Muscle layer of duodenum (tissue), 2 donors: ENCODE data around the gene EPN1.

ENCODE experiments used
- H3K27ac ChIP-seq: one replicate; pipeline ENCODE4 v1.7.0; 2013; ENCODE audit warnings: mild to moderate bottlenecking, low read length
- H3K27me3 ChIP-seq: one replicate; pipeline ENCODE4 v1.7.0; 2013; ENCODE audit warnings: low read depth, mild to moderate bottlenecking, control low read depth, low read length
- H3K36me3 ChIP-seq, 2 donors: one replicate each; pipeline ENCODE4 v1.7.0; 2013; ENCODE audit warnings: low read length in 2 of 2, control low read depth in 1 of 2, mild to moderate bottlenecking in 1 of 2; ENCODE audit not compliant: insufficient read depth in 2 of 2, control insufficient read depth in 1 of 2
- H3K4me1 ChIP-seq, 2 donors: one replicate each; pipeline ENCODE4 v1.7.0; 2013; ENCODE audit warnings: low read length in 2 of 2, mild to moderate bottlenecking in 2 of 2, control low read depth in 1 of 2, moderate library complexity in 1 of 2; ENCODE audit not compliant: insufficient read depth in 2 of 2, control insufficient read depth in 1 of 2
- H3K4me3 ChIP-seq, 2 donors: one replicate each; pipeline ENCODE4 v1.7.0; 2013; ENCODE audit warnings: low read length in 2 of 2, low read depth in 1 of 2, mild to moderate bottlenecking in 1 of 2
- H3K9me3 ChIP-seq, 2 donors: one replicate each; pipeline ENCODE4 v1.7.0; 2013; ENCODE audit warnings: low read length in 2 of 2, control low read depth in 1 of 2, mild to moderate bottlenecking in 1 of 2; ENCODE audit not compliant: control insufficient read depth in 1 of 2
- donor health status: healthy.

Gene EPN1

GRCh38 chr19:55681131-55682092 is 6.4 kb downstream of the EPN1 start:
- H3K27me3 ChIP-seq: no peaks in the 10 kb centered on the region
- no peak overlapping the region for H3K27ac ChIP-seq
- H3K4me1 ChIP-seq: peaks cover 15 to 26% of the 10 kb centered on the region in 2 donors
- no peak overlapping the region for H3K4me3 ChIP-seq
- H3K9me3 ChIP-seq: no peaks in the 10 kb centered on the region
- H3K36me3 ChIP-seq: peaks cover 30 to 56% of the 10 kb centered on the region in 2 donors

DNA sequence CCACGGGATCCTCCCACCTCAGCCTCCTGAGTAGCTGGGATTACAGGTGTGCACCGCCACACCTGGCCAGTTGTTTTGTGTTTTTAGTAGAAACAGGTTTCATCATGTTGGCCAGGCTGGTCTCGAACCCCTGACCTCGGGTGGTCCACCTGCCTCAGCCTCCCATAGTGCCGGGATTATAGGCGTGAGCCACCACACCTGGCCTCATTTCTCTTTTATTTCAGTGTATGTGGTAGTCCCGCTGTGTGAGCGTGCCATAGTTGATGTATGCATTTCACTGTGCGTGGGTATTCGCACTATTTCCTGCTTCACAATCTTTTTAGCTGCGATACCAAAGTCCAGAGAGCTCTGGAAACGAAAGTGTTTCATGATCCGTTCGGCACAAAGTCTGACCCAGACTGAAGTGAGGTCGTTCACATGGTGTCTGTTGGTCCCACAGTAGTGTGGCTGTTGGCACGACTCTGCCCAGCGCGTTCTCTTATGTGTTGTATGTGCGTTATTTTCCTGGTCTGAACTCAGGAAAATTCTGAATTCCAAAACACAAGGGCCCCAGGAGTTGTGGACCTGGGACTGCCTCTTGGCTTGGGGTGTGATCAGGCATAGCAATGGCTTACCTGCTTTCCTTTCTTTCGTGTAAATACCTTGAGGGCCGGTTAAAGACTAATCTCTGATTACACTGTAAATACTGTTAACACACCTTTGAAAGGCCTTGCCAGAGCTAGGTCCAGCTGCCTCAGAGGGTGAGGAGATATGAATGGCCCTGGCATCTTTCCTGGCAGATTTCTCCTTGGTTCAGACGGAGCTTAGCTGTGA is 8.6 kb downstream of the EPN1 start:
- peaks cover 0 to 12% of the 10 kb centered on the region in 2 donors for H3K4me1 ChIP-seq
- no peak overlapping the region for H3K4me3 ChIP-seq
- peaks cover 24 to 55% of the 10 kb centered on the region in 2 donors for H3K36me3 ChIP-seq
- H3K27ac ChIP-seq: peak overlapping the region; percentile 60
- H3K27me3 ChIP-seq: no peaks in the 10 kb centered on the region
- no peaks in the 10 kb centered on the region for H3K9me3 ChIP-seq

GRCh38 chr19:55684946-55685681 is 10.1 kb downstream of the EPN1 start:
- Histone ChIP-seq H3K27ac (peak overlapping the region; percentile 60), H3K4me1 (peaks cover 0 to 5% of the 10 kb centered on the region in 2 donors)

DNA sequence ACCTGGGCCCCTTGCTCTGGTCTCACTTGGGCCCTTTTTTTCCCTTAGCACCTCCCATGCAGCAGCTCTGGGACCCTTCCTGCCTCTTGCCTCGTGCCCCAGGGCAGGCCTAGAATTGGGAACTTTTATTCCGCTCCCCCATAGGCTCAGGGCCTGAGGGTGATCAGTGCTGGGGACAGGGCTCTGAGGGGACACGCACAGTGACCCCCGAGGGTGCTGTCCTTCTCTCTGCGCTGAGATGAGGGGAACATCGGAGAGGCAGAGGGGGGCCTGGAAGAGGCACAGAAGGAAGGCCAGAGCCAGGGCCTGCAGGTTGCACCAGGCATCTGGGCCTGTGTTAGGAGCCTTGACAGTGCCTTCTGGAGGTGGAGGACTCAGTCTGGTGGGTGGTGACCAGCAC is 10.8 kb downstream of the EPN1 start:
- Histone ChIP-seq H3K36me3 (peaks cover 16 to 56% of the 10 kb centered on the region in 2 donors), H3K9me3 (no peaks in the 10 kb centered on the region), H3K27me3 (no peaks in the 10 kb centered on the region), H3K4me3 (no peak overlapping the region), H3K27ac (no peak overlapping the region), H3K4me1 (peaks cover 0 to 5% of the 10 kb centered on the region in 2 donors)

More at GRCh38 chr19:55684946-55685681, 10.1 kb downstream of the EPN1 start:
- Histone ChIP-seq H3K36me3 (peaks cover 16 to 56% of the 10 kb centered on the region in 2 donors), H3K4me3 (no peak overlapping the region), H3K27me3 (no peaks in the 10 kb centered on the region), H3K9me3 (no peaks in the 10 kb centered on the region)

DNA sequence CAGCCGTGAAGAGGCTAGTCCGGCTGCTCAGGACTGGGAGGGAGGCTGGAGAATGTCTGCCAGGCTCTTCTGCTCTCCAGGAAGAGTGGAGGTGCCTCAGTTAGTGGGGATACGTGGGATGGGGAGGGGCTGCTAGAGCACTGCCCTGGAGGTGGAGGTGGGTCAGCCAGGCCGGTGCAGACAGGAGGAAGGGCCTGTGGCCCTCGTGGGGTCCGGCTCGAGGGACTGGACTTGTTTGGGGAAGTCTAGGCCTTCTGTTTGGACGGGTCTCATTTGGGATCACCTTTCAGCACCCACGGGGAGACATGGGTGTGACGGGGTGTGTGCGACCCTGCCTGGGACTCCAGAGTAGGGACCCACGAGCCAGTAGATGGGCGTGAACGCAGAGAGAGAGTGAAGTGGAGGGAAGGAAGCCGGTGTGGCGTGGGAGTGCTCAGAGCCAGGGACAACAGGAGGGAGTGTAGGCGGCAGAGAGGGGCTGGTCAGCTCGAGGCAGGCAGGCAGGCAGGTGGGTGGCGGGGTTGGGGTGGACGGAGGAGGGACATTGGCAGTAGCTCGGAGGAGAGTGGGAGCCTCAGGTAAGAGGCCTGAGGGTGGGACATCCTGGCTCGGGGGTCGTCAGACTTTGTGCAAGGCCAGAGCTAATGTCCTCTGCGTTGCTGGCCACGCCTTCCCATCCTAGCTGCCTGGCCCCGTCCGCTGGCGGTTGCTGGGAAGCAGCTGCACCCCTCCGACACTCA is 11.5 kb downstream of the EPN1 start:
- Histone ChIP-seq H3K27me3 (no peaks in the 10 kb centered on the region), H3K9me3 (no peaks in the 10 kb centered on the region), H3K27ac (no peak overlapping the region), H3K36me3 (peaks cover 16 to 56% of the 10 kb centered on the region in 2 donors), H3K4me3 (no peak overlapping the region), H3K4me1 (peaks cover 0 to 5% of the 10 kb centered on the region in 2 donors)

DNA sequence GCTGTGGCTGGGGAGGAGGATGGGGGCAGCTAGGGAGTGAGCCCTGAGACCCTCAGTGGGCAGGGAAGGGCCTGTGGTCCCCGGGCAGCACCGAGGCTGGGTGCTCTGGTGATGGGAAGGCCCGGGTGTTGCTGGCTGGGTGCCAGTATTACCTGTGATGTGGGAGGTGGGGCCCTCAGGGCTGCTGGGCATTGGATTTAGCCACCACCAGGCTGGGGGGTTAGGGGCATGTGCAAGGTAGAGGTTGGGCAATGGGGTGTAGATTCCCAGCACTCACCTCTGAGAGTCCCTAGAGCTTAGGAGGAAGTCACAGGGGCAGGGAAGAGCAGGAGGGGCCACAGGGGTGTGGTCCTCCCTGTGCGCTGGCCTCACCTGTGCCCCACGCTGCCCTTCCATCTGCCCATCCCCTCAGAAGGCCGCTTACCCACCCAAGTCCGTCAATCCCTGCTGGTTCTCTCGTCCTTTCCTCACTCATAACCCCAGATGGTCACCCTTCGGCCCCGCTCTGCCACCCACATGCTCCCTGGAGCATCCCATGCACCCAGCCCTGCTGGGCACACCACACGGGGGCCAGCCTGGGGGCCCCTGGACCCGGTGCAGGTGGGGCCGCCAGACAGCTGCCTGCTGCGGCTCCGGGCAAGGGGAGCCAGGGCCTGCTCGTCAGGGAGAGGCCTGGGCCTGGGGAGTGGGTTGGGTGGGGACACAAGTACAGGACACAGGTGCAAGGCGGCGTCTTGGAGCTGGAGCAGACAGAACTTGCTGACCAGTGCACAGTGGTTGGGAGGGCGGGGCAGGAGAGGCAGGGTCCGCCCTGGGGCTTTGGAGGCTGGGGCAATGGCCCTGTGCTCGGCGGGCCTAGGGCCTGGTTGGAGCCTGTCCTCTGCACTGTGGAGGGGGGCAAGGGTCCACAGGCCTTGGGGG is 12.5 kb downstream of the EPN1 start:
- Histone ChIP-seq H3K4me1 (peaks cover 0 to 5% of the 10 kb centered on the region in 2 donors), H3K9me3 (no peaks in the 10 kb centered on the region), H3K27me3 (no peaks in the 10 kb centered on the region), H3K4me3 (no peak overlapping the region), H3K36me3 (peaks cover 16 to 66% of the 10 kb centered on the region in 2 donors), H3K27ac (peak overlapping the region; percentile 8)

- H3K36me3 ChIP-seq: peaks cover 23 to 72% of the 10 kb centered on the region in 2 donors
- H3K27ac ChIP-seq: peak overlapping the region; percentile 8
- no peaks in the 10 kb centered on the region for H3K27me3 ChIP-seq
- peaks cover 0 to 5% of the 10 kb centered on the region in 2 donors for H3K4me1 ChIP-seq
- H3K4me3 ChIP-seq: no peak overlapping the region
- no peaks in the 10 kb centered on the region for H3K9me3 ChIP-seq
Measured at GRCh38 chr19:55688422-55689218, 13.6 kb downstream of the EPN1 start.

DNA sequence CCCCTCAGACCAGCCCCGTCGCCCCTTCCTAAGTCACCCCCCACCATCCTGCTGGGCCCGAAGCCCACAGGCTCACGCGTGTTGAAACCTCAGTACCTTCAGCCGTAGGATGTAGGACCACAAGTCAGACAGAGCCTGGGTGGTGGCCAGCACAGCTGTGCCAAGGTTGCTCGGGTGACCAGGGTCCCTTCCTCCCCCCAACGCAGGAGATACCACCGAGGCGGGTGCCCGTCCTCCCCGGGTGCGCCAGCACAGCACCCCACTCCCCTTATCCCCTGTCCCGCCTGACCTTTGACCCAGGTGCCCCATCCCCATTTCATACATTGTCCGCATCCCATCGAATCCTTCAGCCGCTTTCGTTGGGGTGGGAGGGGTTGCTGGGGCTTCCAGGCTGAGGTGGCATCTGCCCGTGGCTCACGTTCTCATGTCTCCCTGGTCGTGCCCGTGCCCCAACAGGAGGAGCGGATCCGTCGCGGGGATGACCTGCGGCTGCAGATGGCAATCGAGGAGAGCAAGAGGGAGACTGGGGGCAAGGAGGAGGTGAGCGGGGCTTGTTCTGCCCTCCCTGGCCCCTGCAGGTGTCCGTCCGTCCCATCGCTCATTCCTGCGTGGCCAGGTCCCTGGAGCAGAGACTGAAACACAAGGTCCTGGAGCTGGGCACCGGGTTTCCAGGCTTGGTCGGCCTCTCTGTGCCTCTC is 14.5 kb downstream of the EPN1 start:
- Histone ChIP-seq H3K4me1 (peaks cover 0 to 5% of the 10 kb centered on the region in 2 donors), H3K27me3 (no peaks in the 10 kb centered on the region), H3K36me3 (peaks cover 20 to 78% of the 10 kb centered on the region in 2 donors), H3K27ac (no peak overlapping the region), H3K9me3 (no peaks in the 10 kb centered on the region), H3K4me3 (no peak overlapping the region)
